Ishikawa (cell line): ENCODE results near the gene ILDR2.
A peak's percentile ranks its signal among the peaks of the same experiment; 100 is the strongest.

Experiments used
- CEBPB ChIP-seq: IDR thresholded peaks from 2 replicates; pipeline ENCODE4 v1.6.1; 2012
- CREB1 ChIP-seq: IDR thresholded peaks from 2 replicates; pipeline ENCODE4 v1.6.1; 2012; ENCODE audit warnings: low read depth
- EGR1 ChIP-seq: IDR thresholded peaks from 2 replicates; pipeline ENCODE4 v1.6.1; 2012
- EP300 ChIP-seq: IDR thresholded peaks from 2 replicates; pipeline ENCODE4 v1.6.1; 2012; ENCODE audit warnings: borderline replicate concordance
- FOXM1 ChIP-seq: IDR thresholded peaks from 2 replicates; pipeline ENCODE4 v1.6.1; 2012; ENCODE audit warnings: low read depth, borderline replicate concordance
- NFIC ChIP-seq: IDR thresholded peaks from 2 replicates; pipeline ENCODE4 v1.6.1; 2012
- RAD21 ChIP-seq: IDR thresholded peaks from 2 replicates; pipeline ENCODE4 v1.6.1; 2012; ENCODE audit warnings: low read depth
- TAF1 ChIP-seq: IDR thresholded peaks from 2 replicates; pipeline ENCODE4 v1.6.1; 2012; ENCODE audit warnings: low read depth, mild to moderate bottlenecking
- TCF12 ChIP-seq: IDR thresholded peaks from 2 replicates; pipeline ENCODE4 v1.6.1; 2012; ENCODE audit warnings: low read depth
- TEAD4 ChIP-seq: IDR thresholded peaks from 2 replicates; pipeline ENCODE4 v1.6.1; 2012
- YY1 ChIP-seq: IDR thresholded peaks from 2 replicates; pipeline ENCODE4 v1.6.1; 2012; ENCODE audit warnings: low read depth
- ZBTB7A ChIP-seq: IDR thresholded peaks from 2 replicates; pipeline ENCODE4 v1.6.1; 2012; ENCODE audit warnings: low read depth
- TF ChIP-seq, protein P1 (sequence below): IDR thresholded peaks from 2 replicates; pipeline ENCODE4 v1.6.1; 2012
- TF ChIP-seq, protein P2 (sequence below): IDR thresholded peaks from 2 replicates; pipeline ENCODE4 v1.6.1; 2012
- TF ChIP-seq, protein P3 (sequence below): IDR thresholded peaks from 2 replicates; pipeline ENCODE4 v1.6.1; 2012; ENCODE audit warnings: low read depth, mild to moderate bottlenecking

ILDR2 gene

DNA sequence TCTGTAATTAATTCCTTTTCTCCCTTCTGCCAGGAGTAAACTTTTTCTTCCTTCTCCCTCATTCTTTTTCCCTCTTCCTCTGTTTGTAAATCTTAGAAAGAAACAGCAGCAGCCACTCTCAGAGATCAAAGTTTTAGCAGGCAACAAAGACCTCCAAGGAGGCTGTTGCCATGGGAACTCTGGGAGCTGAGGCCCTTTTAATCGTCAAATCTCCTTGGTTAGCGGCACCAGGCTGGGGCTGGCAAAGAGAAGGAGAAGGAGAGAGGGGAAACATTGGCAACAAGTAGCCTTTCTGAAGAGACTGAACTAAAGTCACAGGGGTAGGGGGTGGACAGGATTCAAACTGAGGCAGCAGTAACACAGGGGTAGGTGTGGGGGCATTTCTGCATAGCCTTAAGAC lies 25.2 kb downstream of the ILDR2 start:
- TF ChIP-seq EP300 = no peak
- no peak for TF ChIP-seq FOXM1
- TF ChIP-seq, protein P1, sequence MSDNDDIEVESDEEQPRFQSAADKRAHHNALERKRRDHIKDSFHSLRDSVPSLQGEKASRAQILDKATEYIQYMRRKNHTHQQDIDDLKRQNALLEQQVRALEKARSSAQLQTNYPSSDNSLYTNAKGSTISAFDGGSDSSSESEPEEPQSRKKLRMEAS = no peak
- no peak for TF ChIP-seq YY1
- TF ChIP-seq CREB1 = no peak
- TF ChIP-seq TCF12 = no peak
- TF ChIP-seq TEAD4 = no peak
- TF ChIP-seq EGR1 = no peak
- no peak for TF ChIP-seq CEBPB
- no peak for TF ChIP-seq ZBTB7A
- TF ChIP-seq, protein P2, sequence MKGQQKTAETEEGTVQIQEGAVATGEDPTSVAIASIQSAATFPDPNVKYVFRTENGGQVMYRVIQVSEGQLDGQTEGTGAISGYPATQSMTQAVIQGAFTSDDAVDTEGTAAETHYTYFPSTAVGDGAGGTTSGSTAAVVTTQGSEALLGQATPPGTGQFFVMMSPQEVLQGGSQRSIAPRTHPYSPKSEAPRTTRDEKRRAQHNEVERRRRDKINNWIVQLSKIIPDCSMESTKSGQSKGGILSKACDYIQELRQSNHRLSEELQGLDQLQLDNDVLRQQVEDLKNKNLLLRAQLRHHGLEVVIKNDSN = no peak
- TF ChIP-seq NFIC = no peak
- no peak for TF ChIP-seq RAD21

DNA sequence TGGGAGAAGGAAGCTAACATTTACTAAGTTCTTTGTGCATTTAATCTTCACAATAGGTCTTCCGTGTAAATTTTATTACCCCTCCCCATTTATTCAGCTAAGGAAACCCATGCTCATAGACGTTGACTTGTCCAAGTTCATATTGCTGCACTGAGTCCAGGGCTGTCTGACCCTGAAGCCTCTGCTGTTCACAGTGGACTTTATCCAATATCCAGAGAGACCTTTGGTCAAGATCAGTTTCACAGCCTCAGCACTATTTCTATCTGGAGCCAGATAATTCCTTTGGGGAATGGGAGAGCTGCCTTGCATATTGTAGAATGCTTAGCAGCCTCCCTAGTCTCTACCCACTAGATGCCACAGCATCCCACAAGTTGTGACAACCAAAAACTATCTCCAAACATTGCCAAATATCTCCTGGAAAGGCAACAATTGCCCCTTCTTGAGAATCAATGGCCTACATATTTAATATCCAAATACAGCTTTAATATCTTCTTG lies 26.4 kb downstream of the ILDR2 start:
- TF ChIP-seq FOXM1 (no peak), TCF12 (no peak), CEBPB (no peak), EP300 (no peak), RAD21 (no peak), CREB1 (no peak), TAF1 (no peak), EGR1 (no peak), TEAD4 (no peak), NFIC (no peak), ZBTB7A (no peak), YY1 (no peak)
- TF ChIP-seq, protein P2 = no peak
- TF ChIP-seq, protein P3, sequence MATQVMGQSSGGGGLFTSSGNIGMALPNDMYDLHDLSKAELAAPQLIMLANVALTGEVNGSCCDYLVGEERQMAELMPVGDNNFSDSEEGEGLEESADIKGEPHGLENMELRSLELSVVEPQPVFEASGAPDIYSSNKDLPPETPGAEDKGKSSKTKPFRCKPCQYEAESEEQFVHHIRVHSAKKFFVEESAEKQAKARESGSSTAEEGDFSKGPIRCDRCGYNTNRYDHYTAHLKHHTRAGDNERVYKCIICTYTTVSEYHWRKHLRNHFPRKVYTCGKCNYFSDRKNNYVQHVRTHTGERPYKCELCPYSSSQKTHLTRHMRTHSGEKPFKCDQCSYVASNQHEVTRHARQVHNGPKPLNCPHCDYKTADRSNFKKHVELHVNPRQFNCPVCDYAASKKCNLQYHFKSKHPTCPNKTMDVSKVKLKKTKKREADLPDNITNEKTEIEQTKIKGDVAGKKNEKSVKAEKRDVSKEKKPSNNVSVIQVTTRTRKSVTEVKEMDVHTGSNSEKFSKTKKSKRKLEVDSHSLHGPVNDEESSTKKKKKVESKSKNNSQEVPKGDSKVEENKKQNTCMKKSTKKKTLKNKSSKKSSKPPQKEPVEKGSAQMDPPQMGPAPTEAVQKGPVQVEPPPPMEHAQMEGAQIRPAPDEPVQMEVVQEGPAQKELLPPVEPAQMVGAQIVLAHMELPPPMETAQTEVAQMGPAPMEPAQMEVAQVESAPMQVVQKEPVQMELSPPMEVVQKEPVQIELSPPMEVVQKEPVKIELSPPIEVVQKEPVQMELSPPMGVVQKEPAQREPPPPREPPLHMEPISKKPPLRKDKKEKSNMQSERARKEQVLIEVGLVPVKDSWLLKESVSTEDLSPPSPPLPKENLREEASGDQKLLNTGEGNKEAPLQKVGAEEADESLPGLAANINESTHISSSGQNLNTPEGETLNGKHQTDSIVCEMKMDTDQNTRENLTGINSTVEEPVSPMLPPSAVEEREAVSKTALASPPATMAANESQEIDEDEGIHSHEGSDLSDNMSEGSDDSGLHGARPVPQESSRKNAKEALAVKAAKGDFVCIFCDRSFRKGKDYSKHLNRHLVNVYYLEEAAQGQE = no peak
- TF ChIP-seq, protein P1 = no peak

DNA sequence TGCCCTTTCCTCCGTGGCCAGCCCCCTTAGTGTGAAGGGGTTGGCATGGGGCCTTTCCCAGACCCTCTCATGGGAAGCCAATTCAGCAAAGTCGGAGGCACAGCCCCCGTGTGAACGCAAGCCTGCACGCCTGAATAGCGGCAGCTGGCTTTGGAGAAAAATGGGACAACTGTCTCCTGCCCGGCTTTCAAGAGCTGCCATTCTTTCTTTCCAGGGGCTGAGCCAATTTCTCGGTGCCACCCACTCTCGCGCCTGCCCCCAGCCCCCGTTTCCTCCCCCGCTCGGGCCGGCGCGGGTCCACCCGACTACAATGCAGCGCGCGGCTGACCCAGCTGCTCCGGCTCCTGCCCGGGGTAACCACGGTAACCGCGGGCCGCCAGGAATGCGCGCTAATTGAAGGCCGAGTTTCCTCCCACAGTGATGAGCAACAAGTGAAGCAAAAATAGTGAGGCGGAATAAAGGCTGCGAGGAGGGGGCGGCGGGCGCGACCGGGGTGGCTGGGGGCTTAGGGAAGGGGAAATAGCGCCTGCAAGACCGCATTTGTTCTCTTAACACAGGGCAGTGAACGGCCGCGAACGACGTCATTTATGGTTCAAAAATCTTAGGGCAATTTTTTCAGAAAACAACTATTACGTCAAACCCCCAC lies 27.8 kb downstream of the ILDR2 start:
- peak; percentile 61 for TF ChIP-seq TEAD4
- TF ChIP-seq ZBTB7A = no peak
- peak; percentile 48; the same call in 1 of the 2 replicates for TF ChIP-seq EGR1

DNA sequence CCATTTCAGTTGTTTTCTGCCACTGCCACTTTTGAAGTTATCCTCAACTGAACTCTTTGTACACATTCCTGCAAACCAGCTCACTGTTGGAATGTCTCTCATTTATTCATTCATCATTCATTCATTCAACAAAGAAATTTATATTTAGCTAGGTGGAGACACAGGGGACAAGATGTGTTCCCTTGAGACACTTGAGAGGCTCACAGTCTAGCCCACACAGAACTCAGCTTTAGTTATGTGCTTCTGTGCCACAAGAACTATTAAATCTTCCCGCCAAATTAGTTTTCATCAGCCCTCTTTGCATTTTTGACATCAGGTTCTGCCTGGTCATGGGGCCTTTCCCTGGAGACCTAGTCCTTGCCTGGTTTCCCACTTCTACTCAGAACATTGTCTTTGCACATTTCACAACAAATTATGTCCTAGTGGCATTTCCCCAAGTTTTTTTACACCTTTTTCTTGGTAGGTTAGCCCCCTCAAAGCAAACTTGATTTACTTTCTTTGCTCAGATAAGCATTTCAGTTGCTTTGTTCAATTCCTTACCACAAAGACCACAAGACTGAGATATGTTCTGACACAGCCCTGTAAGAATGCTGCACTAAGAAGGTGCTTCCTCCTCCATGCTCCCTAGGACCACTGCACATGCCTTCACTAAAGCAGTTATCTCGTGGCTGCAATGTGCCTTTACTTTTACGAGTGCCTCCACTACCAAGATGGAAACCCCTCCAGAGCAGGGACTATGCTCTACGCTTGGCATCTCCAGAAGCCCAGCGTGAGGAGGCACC lies 31.0 kb downstream of the ILDR2 start:
- TF ChIP-seq ZBTB7A (no peak), TCF12 (no peak), EGR1 (no peak), NFIC (no peak), CREB1 (no peak), EP300 (no peak), FOXM1 (no peak), TAF1 (no peak)
- TF ChIP-seq, protein P1 = no peak
- TF ChIP-seq, protein P2 = no peak
- TF ChIP-seq, protein P3 = no peak
